ENCODE data around the gene SLC26A1. TPM values are rescaled to one million over a fixed set of nuclear protein-coding genes. Genes with fewer than 3 reads are reported as not detected.

The SLC26A1 gene
- total RNA-seq, 1 donor from 2014 or later, result not detected

GRCh38 chr4:1009542-1010394 lies 16.6 kb upstream of the SLC26A1 start:
- peak overlapping the region; percentile 86 for H3K4me3 Mint-ChIP-seq
- intact Hi-C loops (cut with micrococcal nuclease), result loop anchor here (1.0 to 5.0 kb wide), 12 partner anchors 17 to 1233 kb away; partner anchors contain the start of genes CTBP1, DGKQ, GAK and HAUS3
- H3K27ac Mint-ChIP-seq, result no peak overlapping the region
- H3K4me1 Mint-ChIP-seq, result peaks cover 15% of the 10 kb centered on the region
- ATAC-seq (ENCODE audit: low read depth) (peak; percentile 68), DNase-seq (peak; percentile 78)
- ChIA-PET POLR2A (interaction anchor here (0.9 to 2.0 kb wide), 8 partner anchors 12 to 267 kb away, joined by 3 to 8 read pairs (median 4); partner anchors contain the start of genes GAK and TMEM175), CTCF (interaction anchor here (1.4 kb wide), 1 partner anchor 23 kb away, joined by 3 read pairs; the partner anchor contains the start of gene IDUA)
- TF ChIP-seq CTCF (IDR thresholded peaks at IDR 0.05), result no peak
- peaks cover 23% of the 10 kb centered on the region for H3K27me3 Mint-ChIP-seq
- H3K36me3 Mint-ChIP-seq (ENCODE audit: low read depth), result peaks cover 1% of the 10 kb centered on the region
- no peaks in the 10 kb centered on the region for H3K9me3 Mint-ChIP-seq

GRCh38 chr4:1008840-1009541 lies 15.8 kb upstream of the SLC26A1 start:
- Mint-ChIP-seq H3K9me3 (no peaks in the 10 kb centered on the region), H3K27me3 (peaks cover 27% of the 10 kb centered on the region), H3K27ac (no peak overlapping the region), H3K4me3 (peak overlapping the region; percentile 82), H3K4me1 (peaks cover 15% of the 10 kb centered on the region), H3K36me3 (ENCODE audit: low read depth) (peaks cover 1% of the 10 kb centered on the region)
- no peak for TF ChIP-seq CTCF (IDR thresholded peaks at IDR 0.05)
- DNase-seq (peak; percentile 50), ATAC-seq (ENCODE audit: low read depth) (no peak)
- ChIA-PET CTCF (interaction anchor here (1.4 kb wide), 1 partner anchor 22 kb away, joined by 3 read pairs; the partner anchor contains the start of gene IDUA), POLR2A (interaction anchor here (1.6 kb wide), 1 partner anchor 73 kb away, joined by 3 read pairs; no protein-coding TSS in a partner anchor)
- intact Hi-C loops (cut with micrococcal nuclease), result loop anchor here (2.0 to 5.0 kb wide), 3 partner anchors 48 to 267 kb away; partner anchors contain the start of gene CTBP1

GRCh38 chr4:1006856-1007255 lies 13.7 kb upstream of the SLC26A1 start:
- POLR2A ChIA-PET, result no interaction called here
- H3K4me1 Mint-ChIP-seq, result peaks cover 17% of the 10 kb centered on the region
- intact Hi-C loops (cut with micrococcal nuclease), result loop anchor here (5.0 kb wide), 1 partner anchor 265 kb away; no protein-coding TSS in a partner anchor
- H3K4me3 Mint-ChIP-seq, result no peak overlapping the region
- DNase-seq, result no peak
- H3K27ac Mint-ChIP-seq, result no peak overlapping the region
- no peak for TF ChIP-seq CTCF (IDR thresholded peaks at IDR 0.05)
- no peaks in the 10 kb centered on the region for H3K9me3 Mint-ChIP-seq
- CTCF ChIA-PET, result no interaction called here
- peaks cover 31% of the 10 kb centered on the region for H3K27me3 Mint-ChIP-seq
- no peak for ATAC-seq (ENCODE audit: low read depth)
- peaks cover 1% of the 10 kb centered on the region for H3K36me3 Mint-ChIP-seq (ENCODE audit: low read depth)

- H3K9me3 Mint-ChIP-seq, result no peaks in the 10 kb centered on the region
- ChIA-PET POLR2A (no interaction called here), CTCF (no interaction called here)
- no peak for TF ChIP-seq CTCF (IDR thresholded peaks at IDR 0.05)
- ATAC-seq (ENCODE audit: low read depth) (no peak), DNase-seq (no peak)
- H3K4me3 Mint-ChIP-seq, result no peak overlapping the region
- H3K27ac Mint-ChIP-seq, result no peak overlapping the region
- peaks cover 19% of the 10 kb centered on the region for H3K4me1 Mint-ChIP-seq
- H3K36me3 Mint-ChIP-seq (ENCODE audit: low read depth), result peaks cover under 1% of the 10 kb centered on the region
- peaks cover 33% of the 10 kb centered on the region for H3K27me3 Mint-ChIP-seq
- intact Hi-C loops (cut with micrococcal nuclease), result loop anchor here (5.0 kb wide), 1 partner anchor 263 kb away; no protein-coding TSS in a partner anchor
Observed at GRCh38 chr4:1004557-1005485, 11.6 kb upstream of the SLC26A1 start.
